K562 (cell line): ENCODE results near the gene PCBD2. TPM values are rescaled to one million over a fixed set of nuclear protein-coding genes. Genes with fewer than 3 reads are reported as not detected.

Source experiments
- BCOR ChIP-seq: fragments of 450-650 bp; IDR thresholded peaks from 2 replicates; pipeline ENCODE4 v1.6.1; 2016
- MTA2 ChIP-seq: fragments of 450-650 bp; IDR thresholded peaks from 2 replicates; pipeline ENCODE4 v1.6.1; 2016; ENCODE audit warnings: low read depth
- polyA plus RNA-seq, 8 experiments: library from polyadenylated mRNA; depleted of rRNA in 4 of 8; stranded (reverse) in 5 of 8; unstranded in 3 of 8; fragments of >200 nt; fragmentation: Nextera tagmentation in 2 of 8; fragmentation: Illumina TruSeq in 1 of 8; extraction: Ambion mirVana in 2 of 8; extraction: Trizol in 1 of 8; gene quantifications; 2 replicates each; pipeline versions ENCODE4 v1.2.1 to v1.2.3, GENCODE V29; 2011 to 2014; ENCODE audit warnings: inconsistent platforms in 1 of 8, missing spikeins in 1 of 8
- total RNA-seq, 7 experiments: library from RNA; depleted of rRNA in 6 of 7; stranded (reverse); fragments of >200 nt in 6 of 7; fragmentation: Illumina TruSeq in 2 of 7; extraction: Trizol in 2 of 7; gene quantifications; 2 replicates each; pipeline versions ENCODE4 v1.2.1 to v1.2.3, GENCODE V29; 2011 to 2021; ENCODE audit warnings: low replicate concordance in 1 of 7
- TF ChIP-seq, protein P1 (sequence below), 2 experiments: IDR thresholded peaks; 2 replicates each; pipeline ENCODE4 v1.6.1; 2011; ENCODE audit warnings: borderline replicate concordance in 1 of 2, control low read depth in 1 of 2, low read depth in 1 of 2, low read length in 1 of 2, mild to moderate bottlenecking in 1 of 2, mixed read lengths in 1 of 2, moderate library complexity in 1 of 2; ENCODE audit not compliant: insufficient read depth in 1 of 2, insufficient read length in 1 of 2, poor library complexity in 1 of 2, severe bottlenecking in 1 of 2; ENCODE audit errors: extremely low read depth in 1 of 2
- TF ChIP-seq, protein P2 (sequence below): fragments of 250-450 bp; sonication (Bioruptor Pico); IDR thresholded peaks from 2 replicates; pipeline ENCODE4 v1.8.0; 2022; ENCODE audit warnings: inconsistent platforms, mild to moderate bottlenecking, moderate library complexity, borderline replicate concordance

The PCBD2 gene
- total and polyA plus RNA-seq, 9 of the 15 experiments (the other 6 are each of a cell fraction or from before 2014, with no cell fraction given), result 5.2 to 13.8 (median 7.8) TPM

DNA sequence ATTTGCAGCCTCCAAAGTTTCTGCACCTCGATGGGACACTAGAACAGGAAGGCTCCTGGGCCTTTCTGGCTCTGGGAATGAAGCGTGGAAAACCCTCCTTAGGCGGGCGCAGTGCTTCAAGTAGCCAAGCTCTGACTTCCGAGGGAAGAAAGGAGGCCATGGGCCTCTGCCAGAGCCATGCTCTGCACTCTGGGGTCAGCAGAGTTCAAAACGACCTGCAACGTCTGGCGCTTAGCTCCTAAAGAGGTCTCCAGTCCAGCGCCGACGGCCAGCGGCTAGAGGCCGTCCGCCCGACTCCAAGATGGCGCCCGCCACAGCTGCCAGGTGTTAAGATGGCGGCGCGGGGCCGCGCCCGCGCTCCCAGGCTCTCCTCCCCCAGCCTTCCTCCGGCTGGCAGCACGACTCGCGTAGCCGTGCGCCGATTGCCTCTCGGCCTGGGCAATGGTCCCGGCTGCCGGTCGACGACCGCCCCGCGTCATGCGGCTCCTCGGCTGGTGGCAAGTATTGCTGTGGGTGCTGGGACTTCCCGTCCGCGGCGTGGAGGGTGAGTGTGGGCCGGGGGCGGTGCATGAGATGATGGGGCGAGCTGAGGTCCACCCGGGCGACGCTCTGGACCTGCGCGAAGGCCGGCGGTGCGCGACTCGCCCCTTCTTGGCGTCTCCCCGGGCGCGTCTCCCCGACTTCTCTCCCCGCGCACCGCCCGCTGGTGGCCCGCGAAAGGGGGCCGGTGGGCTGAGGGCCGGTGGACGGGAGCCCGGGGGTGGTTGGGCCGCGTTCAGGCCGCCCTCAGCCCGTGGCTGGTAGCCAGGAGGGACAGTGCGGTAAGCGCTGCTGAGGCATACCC is 30.7 kb upstream of the PCBD2 start, which contains the start of gene TXNDC15 (continued):
- TF ChIP-seq, protein P1, sequence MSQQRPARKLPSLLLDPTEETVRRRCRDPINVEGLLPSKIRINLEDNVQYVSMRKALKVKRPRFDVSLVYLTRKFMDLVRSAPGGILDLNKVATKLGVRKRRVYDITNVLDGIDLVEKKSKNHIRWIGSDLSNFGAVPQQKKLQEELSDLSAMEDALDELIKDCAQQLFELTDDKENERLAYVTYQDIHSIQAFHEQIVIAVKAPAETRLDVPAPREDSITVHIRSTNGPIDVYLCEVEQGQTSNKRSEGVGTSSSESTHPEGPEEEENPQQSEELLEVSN (IDR thresholded peaks at IDR 0.05; ENCODE audit: borderline replicate concordance in 1 of 2, extremely low read depth in 1 of 2, insufficient read depth in 1 of 2, insufficient read length in 1 of 2, low read depth in 1 of 2, low read length in 1 of 2, poor library complexity in 1 of 2, severe bottlenecking in 1 of 2), result peak in 1 of 2 experiments; percentile 46
- TF ChIP-seq MTA2 (no peak), BCOR (no peak)
- TF ChIP-seq, protein P2, sequence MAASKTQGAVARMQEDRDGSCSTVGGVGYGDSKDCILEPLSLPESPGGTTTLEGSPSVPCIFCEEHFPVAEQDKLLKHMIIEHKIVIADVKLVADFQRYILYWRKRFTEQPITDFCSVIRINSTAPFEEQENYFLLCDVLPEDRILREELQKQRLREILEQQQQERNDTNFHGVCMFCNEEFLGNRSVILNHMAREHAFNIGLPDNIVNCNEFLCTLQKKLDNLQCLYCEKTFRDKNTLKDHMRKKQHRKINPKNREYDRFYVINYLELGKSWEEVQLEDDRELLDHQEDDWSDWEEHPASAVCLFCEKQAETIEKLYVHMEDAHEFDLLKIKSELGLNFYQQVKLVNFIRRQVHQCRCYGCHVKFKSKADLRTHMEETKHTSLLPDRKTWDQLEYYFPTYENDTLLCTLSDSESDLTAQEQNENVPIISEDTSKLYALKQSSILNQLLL (CRISPR knock-in tag), result no peak
